Astrocyte of the cerebellum (primary cell): ENCODE results near the gene VEZF1.

Experiments used
- DNase-seq: peaks from one replicate; pipeline ENCODE4 v3.0.0-alpha.2; 2011; ENCODE audit warnings: low read depth
- H3K4me3 ChIP-seq: 2 replicates; pipeline ENCODE4 v1.5.1; 2011; ENCODE audit warnings: mild to moderate bottlenecking, low read depth, low read length, moderate library complexity
- CTCF ChIP-seq: IDR thresholded peaks from 2 replicates; pipeline ENCODE4 v1.5.1; 2012; ENCODE audit warnings: low read length, low read depth, moderate library complexity, mild to moderate bottlenecking; ENCODE audit errors: missing control alignments
- in situ Hi-C: cut with HindIII; loops from 2 replicates; pipeline ENCODE4 v1.10.0; 2017; ENCODE audit warnings: low sequenced_read_pairs

Gene VEZF1

GRCh38 chr17:57944908-57945307 is 43.1 kb downstream of the VEZF1 start:
- no peak for DNase-seq
- no peak overlapping the region for H3K4me3 ChIP-seq
- in situ Hi-C loops = no loop called here
- TF ChIP-seq CTCF = no peak

- no peak for TF ChIP-seq CTCF
- in situ Hi-C loops = no loop called here
- H3K4me3 ChIP-seq = no peak overlapping the region
- DNase-seq = no peak
Measured at GRCh38 chr17:57943645-57944044, 44.4 kb downstream of the VEZF1 start.

GRCh38 chr17:57943140-57943539 is 44.9 kb downstream of the VEZF1 start:
- TF ChIP-seq CTCF = no peak
- in situ Hi-C loops = no loop called here
- no peak overlapping the region for H3K4me3 ChIP-seq
- DNase-seq = no peak

- in situ Hi-C loops = no loop called here
- TF ChIP-seq CTCF = no peak
- no peak overlapping the region for H3K4me3 ChIP-seq
- no peak for DNase-seq
Measured at GRCh38 chr17:57941384-57942370, 46.4 kb downstream of the VEZF1 start.

- in situ Hi-C loops = no loop called here
- DNase-seq = no peak
- H3K4me3 ChIP-seq = no peak overlapping the region
- no peak for TF ChIP-seq CTCF
Measured at GRCh38 chr17:57940653-57941329, 47.3 kb downstream of the VEZF1 start.

- H3K4me3 ChIP-seq = no peak overlapping the region
Measured at GRCh38 chr17:57940231-57940630, 47.8 kb downstream of the VEZF1 start.

More at GRCh38 chr17:57940231-57940630, 47.8 kb downstream of the VEZF1 start:
- in situ Hi-C loops = no loop called here
- DNase-seq = no peak
- no peak for TF ChIP-seq CTCF
